ENCODE data around the gene DUT. TPM values are rescaled to one million over a fixed set of nuclear protein-coding genes. Genes with fewer than 3 reads are reported as not detected.

DUT gene
- total RNA-seq, 1 experiment from 2014 or later: 130 TPM

DNA sequence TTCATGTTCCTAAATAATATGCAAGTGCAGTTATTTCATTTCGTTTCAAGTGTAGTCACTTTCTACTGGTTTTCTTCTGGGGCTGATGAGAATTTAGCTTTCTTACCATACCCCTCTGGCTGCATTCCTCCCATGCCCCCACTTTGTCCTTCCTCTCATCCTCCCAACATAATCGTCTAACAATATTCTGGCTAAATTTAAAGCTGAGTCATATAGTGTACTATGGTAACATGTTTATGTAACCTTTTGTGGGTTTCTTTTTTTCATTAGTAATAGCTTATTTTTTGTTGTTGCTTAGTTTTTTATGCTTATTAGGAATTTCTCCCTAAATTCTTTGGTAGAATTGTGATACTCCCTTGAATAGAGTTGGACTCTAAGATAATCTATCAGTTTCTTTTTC is 30.5 kb downstream of the DUT start:
- intact Hi-C loops (cut with micrococcal nuclease): no loop called here
- TF ChIP-seq ELF1 (IDR thresholded peaks at IDR 0.05; ENCODE audit: borderline replicate concordance, low read depth) (no peak), EZH2 (IDR thresholded peaks at IDR 0.05) (no peak), YY1 (IDR thresholded peaks at IDR 0.05; ENCODE audit: extremely low read depth, insufficient replicate concordance, low read depth, low read length) (no peak), TCF7L2 (IDR thresholded peaks at IDR 0.05; ENCODE audit: borderline replicate concordance, extremely low read depth, insufficient read depth, insufficient read length) (no peak), JUND (IDR thresholded peaks at IDR 0.05) (no peak), SP1 (IDR thresholded peaks at IDR 0.05; ENCODE audit: low read depth) (no peak), POLR2A (IDR thresholded peaks at IDR 0.05; ENCODE audit: borderline replicate concordance, extremely low read depth, insufficient read depth, insufficient read length) (no peak), EZH2phosphoT487 (IDR thresholded peaks at IDR 0.05; ENCODE audit: borderline replicate concordance) (no peak), SIN3A (IDR thresholded peaks at IDR 0.05; ENCODE audit: low read depth) (no peak), CBX3 (IDR thresholded peaks at IDR 0.05; ENCODE audit: low read depth) (no peak), SRF (IDR thresholded peaks at IDR 0.05; ENCODE audit: low read depth) (no peak), REST (IDR thresholded peaks at IDR 0.05; ENCODE audit: low read depth) (no peak), ZFX (IDR thresholded peaks at IDR 0.05) (no peak), FOSL1 (IDR thresholded peaks at IDR 0.05; ENCODE audit: low read depth) (no peak), ZNF274 (IDR thresholded peaks at IDR 0.05; ENCODE audit: low read depth, low read length) (no peak)
- TF ChIP-seq, protein P1, sequence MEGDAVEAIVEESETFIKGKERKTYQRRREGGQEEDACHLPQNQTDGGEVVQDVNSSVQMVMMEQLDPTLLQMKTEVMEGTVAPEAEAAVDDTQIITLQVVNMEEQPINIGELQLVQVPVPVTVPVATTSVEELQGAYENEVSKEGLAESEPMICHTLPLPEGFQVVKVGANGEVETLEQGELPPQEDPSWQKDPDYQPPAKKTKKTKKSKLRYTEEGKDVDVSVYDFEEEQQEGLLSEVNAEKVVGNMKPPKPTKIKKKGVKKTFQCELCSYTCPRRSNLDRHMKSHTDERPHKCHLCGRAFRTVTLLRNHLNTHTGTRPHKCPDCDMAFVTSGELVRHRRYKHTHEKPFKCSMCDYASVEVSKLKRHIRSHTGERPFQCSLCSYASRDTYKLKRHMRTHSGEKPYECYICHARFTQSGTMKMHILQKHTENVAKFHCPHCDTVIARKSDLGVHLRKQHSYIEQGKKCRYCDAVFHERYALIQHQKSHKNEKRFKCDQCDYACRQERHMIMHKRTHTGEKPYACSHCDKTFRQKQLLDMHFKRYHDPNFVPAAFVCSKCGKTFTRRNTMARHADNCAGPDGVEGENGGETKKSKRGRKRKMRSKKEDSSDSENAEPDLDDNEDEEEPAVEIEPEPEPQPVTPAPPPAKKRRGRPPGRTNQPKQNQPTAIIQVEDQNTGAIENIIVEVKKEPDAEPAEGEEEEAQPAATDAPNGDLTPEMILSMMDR (IDR thresholded peaks at IDR 0.05 in 2 of 3, conservative IDR thresholded peaks at IDR 0.05 in 1 of 3; ENCODE audit: borderline replicate concordance in 1 of 3, insufficient read depth in 1 of 3, low read depth in 2 of 3, low read length in 2 of 3): no peak
- TF ChIP-seq, protein P2, sequence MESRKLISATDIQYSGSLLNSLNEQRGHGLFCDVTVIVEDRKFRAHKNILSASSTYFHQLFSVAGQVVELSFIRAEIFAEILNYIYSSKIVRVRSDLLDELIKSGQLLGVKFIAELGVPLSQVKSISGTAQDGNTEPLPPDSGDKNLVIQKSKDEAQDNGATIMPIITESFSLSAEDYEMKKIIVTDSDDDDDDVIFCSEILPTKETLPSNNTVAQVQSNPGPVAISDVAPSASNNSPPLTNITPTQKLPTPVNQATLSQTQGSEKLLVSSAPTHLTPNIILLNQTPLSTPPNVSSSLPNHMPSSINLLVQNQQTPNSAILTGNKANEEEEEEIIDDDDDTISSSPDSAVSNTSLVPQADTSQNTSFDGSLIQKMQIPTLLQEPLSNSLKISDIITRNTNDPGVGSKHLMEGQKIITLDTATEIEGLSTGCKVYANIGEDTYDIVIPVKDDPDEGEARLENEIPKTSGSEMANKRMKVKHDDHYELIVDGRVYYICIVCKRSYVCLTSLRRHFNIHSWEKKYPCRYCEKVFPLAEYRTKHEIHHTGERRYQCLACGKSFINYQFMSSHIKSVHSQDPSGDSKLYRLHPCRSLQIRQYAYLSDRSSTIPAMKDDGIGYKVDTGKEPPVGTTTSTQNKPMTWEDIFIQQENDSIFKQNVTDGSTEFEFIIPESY (IDR thresholded peaks at IDR 0.05; ENCODE audit: extremely low read depth, insufficient replicate concordance, low read length): no peak
- TF ChIP-seq, protein P3, sequence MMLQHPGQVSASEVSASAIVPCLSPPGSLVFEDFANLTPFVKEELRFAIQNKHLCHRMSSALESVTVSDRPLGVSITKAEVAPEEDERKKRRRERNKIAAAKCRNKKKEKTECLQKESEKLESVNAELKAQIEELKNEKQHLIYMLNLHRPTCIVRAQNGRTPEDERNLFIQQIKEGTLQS (IDR thresholded peaks at IDR 0.05): no peak
- Histone ChIP-seq H3K4me2 (ENCODE audit: low read length) (no peak overlapping the region), H3K4me3 (replicated peaks in 1 of 2; ENCODE audit: low read depth in 1 of 2, low read length in 2 of 2) (no peak overlapping the region), H3K36me3 (ENCODE audit: control insufficient read depth in 1 of 2, insufficient read depth in 2 of 2, low read length in 2 of 2) (no peaks in the 10 kb centered on the region), H3K79me2 (ENCODE audit: insufficient read depth, low read length) (no peaks in the 10 kb centered on the region), H2AFZ (ENCODE audit: low read depth, low read length, poor library complexity, severe bottlenecking) (no peak overlapping the region), H3K4me1 (ENCODE audit: control insufficient read depth in 1 of 2, insufficient read depth in 2 of 2, low read length in 2 of 2) (peaks cover 0 to 4% of the 10 kb centered on the region in 2 experiments; a peak in 3 of 4 replicates), H4K20me1 (ENCODE audit: insufficient read depth) (no peaks in the 10 kb centered on the region), H3K27ac (ENCODE audit: low read depth, low read length) (no peak overlapping the region), H3K9me3 (ENCODE audit: control insufficient read depth in 1 of 2, insufficient read depth in 1 of 2, low read depth in 1 of 2, low read length in 2 of 2) (no peaks in the 10 kb centered on the region), H3K9ac (ENCODE audit: low read length) (no peak overlapping the region), H3K9me2 (ENCODE audit: insufficient read depth) (no peaks in the 10 kb centered on the region), H3K27me3 (ENCODE audit: insufficient read depth, low read length) (no peaks in the 10 kb centered on the region)
- CTCF ChIA-PET: interaction anchor here (1.2 to 1.3 kb wide), 2 partner anchors 9 to 449 kb away, joined by 3 to 6 read pairs; partner anchors contain the start of gene CEP152
- no peak for ATAC-seq
- RAD21 ChIA-PET (ENCODE audit: low non-redundant PET in 1 of 2, low total read pairs in 2 of 2, uncharacterized antibody in 2 of 2, unreplicated experiment in 2 of 2): interaction anchor here in 1 of 2 experiments (0.6 kb wide), 1 partner anchor 10 kb away, joined by 3 read pairs; no protein-coding TSS in a partner anchor
- BruUV-seq (replicated peaks): no TSS peak
- POLR2A ChIA-PET: no interaction called here
- no peak for DNase-seq (ENCODE audit: low read depth, low spot score)
